GM12801 (cell line): ENCODE measurements around the gene B4GAT1.

ENCODE experiments used
- TF ChIP-seq, protein P1 (sequence below): IDR thresholded peaks from one replicate; pipeline ENCODE4 v1.5.1; 2011; ENCODE audit warnings: control low read depth; ENCODE audit not compliant: insufficient read length; ENCODE audit errors: extremely low read depth

B4GAT1 gene

DNA sequence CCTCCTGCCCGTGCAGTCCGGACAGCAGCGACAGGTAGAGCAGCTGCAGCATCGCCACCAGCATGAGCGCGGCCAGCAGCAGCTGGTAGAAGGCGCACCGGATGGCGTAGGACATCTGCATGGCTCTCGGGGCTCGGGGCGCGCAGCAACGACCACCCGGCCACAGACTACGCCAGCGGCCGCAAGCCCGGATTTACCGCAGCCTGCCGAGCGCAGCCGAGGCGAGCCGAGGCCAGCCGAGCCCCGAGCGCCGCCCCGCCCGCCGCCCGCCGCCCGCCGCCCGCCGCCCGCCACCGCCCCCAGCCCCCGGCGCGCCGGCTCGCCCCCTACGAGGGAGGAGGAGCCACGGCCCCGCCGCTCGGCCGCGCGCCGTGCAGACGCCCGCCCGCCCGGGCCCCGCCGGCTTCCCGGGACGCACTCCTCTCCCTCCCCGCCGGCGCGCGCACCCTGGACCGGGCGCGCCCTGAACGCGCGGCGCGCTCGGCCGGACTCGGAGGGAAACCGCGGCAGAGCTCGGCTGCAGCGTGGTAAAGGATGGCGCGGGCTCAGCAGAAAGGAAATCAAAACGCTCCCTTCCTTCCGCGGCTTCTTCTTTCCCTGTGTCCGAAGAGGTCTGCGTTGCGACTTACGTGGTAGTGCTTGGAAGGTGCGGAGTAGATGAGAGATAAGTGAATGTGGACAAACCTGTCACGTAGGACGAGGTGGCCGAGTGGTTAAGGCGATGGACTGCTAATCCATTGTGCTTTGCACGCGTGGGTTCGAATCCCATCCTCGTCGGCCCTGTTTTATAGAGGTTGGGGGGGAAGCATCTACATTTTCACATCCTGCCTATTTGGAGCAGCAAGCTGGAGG, at the start of gene B4GAT1:
TSS of gene B4GAT1 (minus strand) at position 205 of the 852 bp plus-strand sequence. CDS start at position 121, 84 bp downstream.
- TF ChIP-seq, protein P1, sequence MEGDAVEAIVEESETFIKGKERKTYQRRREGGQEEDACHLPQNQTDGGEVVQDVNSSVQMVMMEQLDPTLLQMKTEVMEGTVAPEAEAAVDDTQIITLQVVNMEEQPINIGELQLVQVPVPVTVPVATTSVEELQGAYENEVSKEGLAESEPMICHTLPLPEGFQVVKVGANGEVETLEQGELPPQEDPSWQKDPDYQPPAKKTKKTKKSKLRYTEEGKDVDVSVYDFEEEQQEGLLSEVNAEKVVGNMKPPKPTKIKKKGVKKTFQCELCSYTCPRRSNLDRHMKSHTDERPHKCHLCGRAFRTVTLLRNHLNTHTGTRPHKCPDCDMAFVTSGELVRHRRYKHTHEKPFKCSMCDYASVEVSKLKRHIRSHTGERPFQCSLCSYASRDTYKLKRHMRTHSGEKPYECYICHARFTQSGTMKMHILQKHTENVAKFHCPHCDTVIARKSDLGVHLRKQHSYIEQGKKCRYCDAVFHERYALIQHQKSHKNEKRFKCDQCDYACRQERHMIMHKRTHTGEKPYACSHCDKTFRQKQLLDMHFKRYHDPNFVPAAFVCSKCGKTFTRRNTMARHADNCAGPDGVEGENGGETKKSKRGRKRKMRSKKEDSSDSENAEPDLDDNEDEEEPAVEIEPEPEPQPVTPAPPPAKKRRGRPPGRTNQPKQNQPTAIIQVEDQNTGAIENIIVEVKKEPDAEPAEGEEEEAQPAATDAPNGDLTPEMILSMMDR: no peak

DNA sequence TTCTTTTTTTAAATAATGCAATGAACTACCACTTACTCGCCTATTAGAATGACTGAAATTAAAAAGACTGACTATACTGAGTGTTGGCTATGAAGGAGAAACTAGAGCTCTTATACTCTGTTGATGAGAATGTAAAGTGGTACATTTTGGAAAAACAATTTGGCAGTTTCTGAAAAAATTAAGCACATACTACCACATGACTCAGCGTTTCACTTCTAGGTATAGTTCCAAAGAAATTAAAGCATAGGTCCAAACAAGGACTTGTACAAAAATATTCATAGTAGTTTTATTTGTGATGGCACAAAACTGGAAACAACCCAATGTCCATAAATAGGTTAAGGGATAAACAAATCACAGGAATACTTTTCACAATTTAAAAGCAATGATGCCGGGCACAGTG, 46.5 kb upstream of the B4GAT1 start:
- TF ChIP-seq, protein P1: no peak

DNA sequence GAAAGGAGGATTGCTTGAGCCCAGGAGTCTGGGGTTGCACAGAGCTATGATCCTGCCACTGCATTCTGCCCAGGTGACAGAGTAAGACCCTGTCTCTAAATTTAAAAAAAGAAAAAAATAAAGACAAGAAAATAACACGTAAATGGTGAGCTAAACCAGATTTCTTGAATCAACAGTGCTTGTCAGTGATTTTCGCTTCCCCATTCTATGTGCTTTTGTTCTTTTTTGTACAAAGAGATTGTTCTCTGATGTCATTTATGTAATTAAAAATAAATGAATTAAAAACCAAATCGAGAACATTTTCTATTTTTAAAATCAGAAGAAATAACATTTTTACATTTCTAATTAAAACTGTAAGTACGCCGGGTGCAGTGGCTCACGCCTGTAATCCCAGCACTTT, 43.9 kb upstream of the B4GAT1 start:
- TF ChIP-seq, protein P1: no peak

DNA sequence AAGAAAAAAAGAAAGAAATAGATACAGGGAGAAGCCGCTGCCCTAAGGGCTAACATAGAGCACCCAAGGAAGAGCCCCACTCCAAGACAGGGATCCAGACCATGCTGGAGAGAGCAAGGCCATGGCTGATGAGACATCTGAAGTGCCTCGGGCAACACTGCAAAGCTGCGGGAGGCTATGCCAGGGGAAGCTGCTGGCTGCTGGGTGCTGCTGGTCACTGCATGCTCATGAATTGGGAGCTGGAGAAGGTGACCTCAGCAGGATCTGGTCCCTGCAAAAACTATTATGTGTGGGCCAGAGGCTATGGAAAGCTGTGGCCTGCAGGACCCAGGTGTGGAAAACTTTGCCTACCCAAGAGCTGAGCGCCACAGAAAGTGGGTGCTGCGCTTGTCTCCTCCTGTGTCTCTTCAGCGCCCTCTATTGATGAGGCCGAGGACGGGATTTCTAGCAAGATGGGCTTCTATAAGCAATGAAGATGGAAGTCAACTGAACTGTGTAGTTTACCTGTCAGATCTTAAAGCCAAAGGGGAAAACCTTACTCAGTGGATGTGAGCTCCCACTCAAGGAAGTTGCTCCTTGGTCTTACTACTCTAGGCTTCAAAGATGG, 41.5 kb upstream of the B4GAT1 start:
- TF ChIP-seq, protein P1: no peak

DNA sequence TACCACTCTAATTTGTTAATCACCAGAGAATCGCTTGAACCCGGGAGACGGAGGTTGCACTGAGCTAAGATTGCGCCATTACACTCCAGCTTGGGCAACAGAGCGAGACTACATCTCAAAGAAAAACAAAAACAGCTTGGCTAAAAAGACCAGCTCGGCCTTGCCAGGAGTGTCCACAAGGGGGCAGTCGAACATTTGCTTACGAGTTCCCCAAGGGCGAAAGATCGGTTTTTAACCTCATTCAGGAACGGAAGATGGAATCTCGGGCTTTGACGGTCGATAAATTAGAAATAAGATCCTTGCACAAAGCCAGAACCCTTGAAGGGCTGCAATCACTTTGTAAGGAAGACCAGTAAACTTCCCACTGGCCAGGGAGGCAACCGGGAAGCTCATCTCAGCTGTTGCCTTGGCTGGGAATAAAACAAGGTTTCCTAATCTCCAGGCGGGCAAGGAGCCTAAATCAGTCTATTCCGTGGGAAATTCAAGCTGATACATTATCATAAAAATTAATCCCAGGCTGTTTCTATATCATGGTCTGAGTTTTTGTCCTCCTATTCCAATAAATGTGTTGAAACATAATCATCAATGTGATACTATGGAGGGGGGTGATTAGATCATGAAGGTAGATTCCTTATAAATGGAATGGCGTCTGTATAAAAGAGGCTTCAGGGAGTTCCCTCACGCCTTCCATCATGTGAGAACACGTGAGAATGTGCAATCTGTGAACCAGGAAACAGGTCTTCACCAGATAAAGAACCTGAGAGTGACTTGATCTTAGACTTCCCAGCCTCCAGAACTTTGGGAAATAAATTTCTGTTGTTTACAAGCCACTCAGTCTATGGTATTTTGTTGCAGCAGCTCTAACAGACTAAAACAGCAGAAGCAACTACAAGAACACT, 39.0 kb upstream of the B4GAT1 start:
- TF ChIP-seq, protein P1: peak; percentile 57

DNA sequence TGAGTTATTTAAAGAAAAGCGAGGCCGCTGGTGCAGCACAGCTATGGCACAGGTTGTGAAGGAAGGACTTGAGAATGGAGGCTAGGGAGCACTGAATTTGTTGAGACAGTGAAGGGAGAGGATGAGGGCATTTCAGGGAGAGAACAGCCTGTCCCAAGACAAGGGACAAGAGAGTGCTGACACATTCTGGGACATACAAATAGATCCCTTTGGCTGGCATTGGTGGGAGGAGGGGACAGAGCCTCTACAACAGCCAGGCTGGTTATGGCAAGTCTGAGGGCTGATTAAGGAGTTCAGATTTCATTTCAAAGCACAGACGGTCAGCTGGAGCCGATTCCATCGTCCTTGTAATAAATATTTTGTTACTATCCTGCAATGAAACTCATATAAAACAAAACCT, 25.8 kb upstream of the B4GAT1 start:
- TF ChIP-seq, protein P1: no peak

DNA sequence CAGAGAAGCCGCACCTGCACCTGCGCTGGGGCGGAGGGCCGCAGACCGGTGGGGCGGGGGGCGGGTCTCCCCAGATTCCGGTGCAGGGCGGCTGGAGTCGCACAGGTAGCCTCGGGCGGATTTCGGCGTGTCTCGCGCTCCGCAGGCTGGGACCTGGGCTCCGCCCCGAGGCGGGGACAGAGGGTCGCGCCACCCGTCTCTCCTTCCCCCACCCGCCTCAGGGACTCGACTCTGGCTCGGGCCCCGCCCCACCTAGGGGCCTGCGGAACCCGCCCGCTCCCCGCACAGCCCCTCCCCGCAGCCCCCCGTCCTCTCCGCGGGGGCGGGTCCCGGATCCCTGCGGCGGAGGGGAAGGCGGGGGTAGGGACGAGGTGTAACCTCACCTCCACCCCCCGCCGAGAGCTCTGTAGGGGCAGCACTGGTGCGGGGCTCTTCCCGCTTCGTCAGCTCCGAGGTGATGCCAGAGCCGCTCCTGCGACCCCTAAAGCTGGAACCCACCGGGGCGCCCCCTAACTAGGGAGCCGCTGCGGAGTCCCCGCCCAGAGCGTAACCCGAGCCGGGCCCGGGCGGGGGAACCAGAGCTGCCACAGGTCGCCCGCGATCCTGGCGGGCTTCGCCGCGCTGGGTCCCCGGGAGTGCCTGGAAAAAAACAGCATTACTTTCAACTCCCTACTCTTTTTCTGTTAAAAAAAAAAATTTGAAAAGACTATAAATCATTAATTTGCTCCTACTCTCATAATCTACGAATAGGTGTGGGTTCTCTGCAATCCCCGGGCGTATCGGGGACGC, 24.4 kb upstream of the B4GAT1 start, which contains the start of gene SLC29A2:
TSS of gene SLC29A2 (minus strand) at position 134 of the 789 bp plus-strand sequence. CDS start 169 bp downstream, outside the sequence.
- TF ChIP-seq, protein P1: no peak
